Measurements from ENCODE around the gene TIE1. TPM values are rescaled to one million over a fixed set of nuclear protein-coding genes. Genes with fewer than 3 reads are reported as not detected.

TIE1 gene
- total RNA-seq, 2 experiments from 2014 or later: not detected

- Mint-ChIP-seq H3K27ac (no peak overlapping the region), H3K4me3 (no peak overlapping the region), H3K27me3 (no peaks in the 10 kb centered on the region), H3K9me3 (ENCODE audit: low read depth) (no peaks in the 10 kb centered on the region), H3K36me3 (ENCODE audit: low read depth) (no peaks in the 10 kb centered on the region), H3K4me1 (no peaks in the 10 kb centered on the region)
- intact Hi-C loops (cut with DNase I, micrococcal nuclease): no loop called here
- no peak for DNase-seq
- CTCF ChIA-PET: no interaction called here
- POLR2A ChIA-PET: no interaction called here
- ATAC-seq: no peak
Measured at GRCh38 chr1:43317817-43318471, 17.2 kb downstream of the TIE1 start.

- ATAC-seq: no peak
- no peak overlapping the region for H3K27ac Mint-ChIP-seq
- ChIA-PET POLR2A (no interaction called here), CTCF (no interaction called here)
- DNase-seq: no peak
- H3K4me3 Mint-ChIP-seq: no peak overlapping the region
- no peaks in the 10 kb centered on the region for H3K9me3 Mint-ChIP-seq (ENCODE audit: low read depth)
- H3K27me3 Mint-ChIP-seq: no peaks in the 10 kb centered on the region
- intact Hi-C loops (cut with DNase I, micrococcal nuclease): no loop called here
- no peaks in the 10 kb centered on the region for H3K36me3 Mint-ChIP-seq (ENCODE audit: low read depth)
- no peaks in the 10 kb centered on the region for H3K4me1 Mint-ChIP-seq
Measured at GRCh38 chr1:43318831-43319230, 18.0 kb downstream of the TIE1 start.

- POLR2A ChIA-PET: no interaction called here
Measured at GRCh38 chr1:43319288-43319687, 18.5 kb downstream of the TIE1 start.

GRCh38 chr1:43319766-43320165 lies 19.0 kb downstream of the TIE1 start:
- Mint-ChIP-seq H3K9me3 (ENCODE audit: low read depth) (peaks cover 6% of the 10 kb centered on the region), H3K36me3 (ENCODE audit: low read depth) (no peaks in the 10 kb centered on the region), H3K4me3 (no peak overlapping the region), H3K27ac (no peak overlapping the region), H3K27me3 (no peaks in the 10 kb centered on the region), H3K4me1 (peaks cover 9% of the 10 kb centered on the region)
- ChIA-PET POLR2A (no interaction called here), CTCF (no interaction called here)
- DNase-seq (no peak), ATAC-seq (no peak)
- intact Hi-C loops (cut with DNase I, micrococcal nuclease): no loop called here

More at GRCh38 chr1:43319288-43319687, 18.5 kb downstream of the TIE1 start:
- DNase-seq: no peak
- Mint-ChIP-seq H3K4me3 (no peak overlapping the region), H3K36me3 (ENCODE audit: low read depth) (no peaks in the 10 kb centered on the region), H3K27me3 (no peaks in the 10 kb centered on the region), H3K27ac (no peak overlapping the region), H3K4me1 (peaks cover 4% of the 10 kb centered on the region), H3K9me3 (ENCODE audit: low read depth) (peaks cover 2% of the 10 kb centered on the region)
- CTCF ChIA-PET: no interaction called here
- no peak for ATAC-seq
- intact Hi-C loops (cut with DNase I, micrococcal nuclease): no loop called here

GRCh38 chr1:43321331-43321891 lies 20.6 kb downstream of the TIE1 start:
- peaks cover 10% of the 10 kb centered on the region for H3K4me1 Mint-ChIP-seq
- CTCF ChIA-PET: no interaction called here
- DNase-seq (no peak), ATAC-seq (no peak)
- POLR2A ChIA-PET: no interaction called here
- H3K27ac Mint-ChIP-seq: no peak overlapping the region
- peaks cover 11% of the 10 kb centered on the region for H3K9me3 Mint-ChIP-seq (ENCODE audit: low read depth)
- intact Hi-C loops (cut with DNase I, micrococcal nuclease): no loop called here
- H3K4me3 Mint-ChIP-seq: no peak overlapping the region
- H3K36me3 Mint-ChIP-seq (ENCODE audit: low read depth): peaks cover 1% of the 10 kb centered on the region
- H3K27me3 Mint-ChIP-seq: no peaks in the 10 kb centered on the region

- Mint-ChIP-seq H3K9me3 (ENCODE audit: low read depth) (peaks cover 12% of the 10 kb centered on the region), H3K4me1 (peaks cover 19% of the 10 kb centered on the region), H3K36me3 (ENCODE audit: low read depth) (peaks cover 1% of the 10 kb centered on the region), H3K27ac (no peak overlapping the region), H3K27me3 (no peaks in the 10 kb centered on the region), H3K4me3 (no peak overlapping the region)
- DNase-seq (no peak), ATAC-seq (no peak)
- ChIA-PET CTCF (no interaction called here), POLR2A (no interaction called here)
- intact Hi-C loops (cut with DNase I, micrococcal nuclease): no loop called here
Measured at GRCh38 chr1:43322506-43322905, 21.7 kb downstream of the TIE1 start.

GRCh38 chr1:43324810-43325209 lies 24.0 kb downstream of the TIE1 start:
- DNase-seq: no peak
- POLR2A ChIA-PET: interaction anchor here (0.7 kb wide), 1 partner anchor 605 kb away, joined by 3 read pairs; no protein-coding TSS in a partner anchor
- peaks cover 29% of the 10 kb centered on the region for H3K4me1 Mint-ChIP-seq
- no peaks in the 10 kb centered on the region for H3K27me3 Mint-ChIP-seq
- H3K9me3 Mint-ChIP-seq (ENCODE audit: low read depth): peaks cover 19% of the 10 kb centered on the region
- ATAC-seq: no peak
- peaks cover 1% of the 10 kb centered on the region for H3K36me3 Mint-ChIP-seq (ENCODE audit: low read depth)
- CTCF ChIA-PET: no interaction called here
- intact Hi-C loops (cut with DNase I, micrococcal nuclease): no loop called here
- H3K27ac Mint-ChIP-seq: no peak overlapping the region
- H3K4me3 Mint-ChIP-seq: no peak overlapping the region

- no peak overlapping the region for H3K27ac Mint-ChIP-seq
- POLR2A ChIA-PET: no interaction called here
- no peaks in the 10 kb centered on the region for H3K27me3 Mint-ChIP-seq
- intact Hi-C loops (cut with DNase I, micrococcal nuclease): no loop called here
- DNase-seq (no peak), ATAC-seq (no peak)
- no peak overlapping the region for H3K4me3 Mint-ChIP-seq
- CTCF ChIA-PET: no interaction called here
- H3K9me3 Mint-ChIP-seq (ENCODE audit: low read depth): peaks cover 19% of the 10 kb centered on the region
- peaks cover 34% of the 10 kb centered on the region for H3K4me1 Mint-ChIP-seq
- H3K36me3 Mint-ChIP-seq (ENCODE audit: low read depth): peaks cover 1% of the 10 kb centered on the region
Measured at GRCh38 chr1:43325381-43325780, 24.6 kb downstream of the TIE1 start.

- peaks cover 39% of the 10 kb centered on the region for H3K4me1 Mint-ChIP-seq
- ATAC-seq: no peak
- CTCF ChIA-PET: no interaction called here
- H3K27ac Mint-ChIP-seq: no peak overlapping the region
- peaks cover 1% of the 10 kb centered on the region for H3K36me3 Mint-ChIP-seq (ENCODE audit: low read depth)
- no peak for DNase-seq
- H3K4me3 Mint-ChIP-seq: no peak overlapping the region
- POLR2A ChIA-PET: no interaction called here
- H3K9me3 Mint-ChIP-seq (ENCODE audit: low read depth): peaks cover 19% of the 10 kb centered on the region
- no peaks in the 10 kb centered on the region for H3K27me3 Mint-ChIP-seq
- intact Hi-C loops (cut with DNase I, micrococcal nuclease): no loop called here
Measured at GRCh38 chr1:43327549-43328292, 26.9 kb downstream of the TIE1 start.

GRCh38 chr1:43329995-43330751 lies 29.4 kb downstream of the TIE1 start:
- CTCF ChIA-PET: interaction anchor here (1.1 kb wide), 1 partner anchor 27 kb away, joined by 4 read pairs; no protein-coding TSS in a partner anchor
- Mint-ChIP-seq H3K4me1 (peaks cover 29% of the 10 kb centered on the region), H3K27me3 (no peaks in the 10 kb centered on the region), H3K36me3 (ENCODE audit: low read depth) (peaks cover 1% of the 10 kb centered on the region), H3K27ac (peak overlapping the region; percentile 63), H3K4me3 (no peak overlapping the region), H3K9me3 (ENCODE audit: low read depth) (peaks cover 10% of the 10 kb centered on the region)
- DNase-seq (peak; percentile 88), ATAC-seq (peak; percentile 98)
- POLR2A ChIA-PET: no interaction called here
- intact Hi-C loops (cut with DNase I, micrococcal nuclease): loop anchor here in 1 of 2 experiments (1.0 kb wide), 1 partner anchor 19 kb away; no protein-coding TSS in a partner anchor

GRCh38 chr1:43331688-43332087 lies 30.9 kb downstream of the TIE1 start:
- CTCF ChIA-PET: no interaction called here
- no peak overlapping the region for H3K4me3 Mint-ChIP-seq
- intact Hi-C loops (cut with DNase I, micrococcal nuclease): no loop called here
- peaks cover 8% of the 10 kb centered on the region for H3K9me3 Mint-ChIP-seq (ENCODE audit: low read depth)
- no peaks in the 10 kb centered on the region for H3K27me3 Mint-ChIP-seq
- DNase-seq (no peak), ATAC-seq (no peak)
- no peaks in the 10 kb centered on the region for H3K36me3 Mint-ChIP-seq (ENCODE audit: low read depth)
- POLR2A ChIA-PET: no interaction called here
- H3K27ac Mint-ChIP-seq: no peak overlapping the region
- H3K4me1 Mint-ChIP-seq: peaks cover 29% of the 10 kb centered on the region

Data from activated CD4-positive, alpha-beta T cell treated with anti-CD3 and anti-CD28 coated beads for 36 hours (primary cell).